ENCODE measurements around the gene CAV1.
"Not testable (repeated sequence)": the region's sequence is repeated elsewhere in the genome, so short reads cannot be mapped to it uniquely, and the experiment has no call there.

The CAV1 gene

GRCh38 chr7:116587200-116587599 lies 62.4 kb downstream of the CAV1 start:
- H3K9me3 ChIP-seq (ENCODE audit: control insufficient read depth in 1 of 2, low read length in 2 of 2); H3K4me3 ChIP-seq (ENCODE audit: low read depth in 1 of 2, low read length in 2 of 2); H3K36me3 ChIP-seq (ENCODE audit: control insufficient read depth in 1 of 2, insufficient read depth in 2 of 2, low read length in 2 of 2); H3K27ac ChIP-seq (ENCODE audit: low read length); H3K27me3 ChIP-seq (ENCODE audit: low read depth, low read length): not testable (repeated sequence)
- peaks cover 5 to 11% of the 10 kb centered on the region in 2 donors for H3K4me1 ChIP-seq (ENCODE audit: control insufficient read depth in 1 of 2, insufficient read depth in 2 of 2, low read length in 2 of 2)

GRCh38 chr7:116588225-116588624 lies 63.4 kb downstream of the CAV1 start:
- Histone ChIP-seq H3K9me3 (ENCODE audit: control insufficient read depth in 1 of 2, low read length in 2 of 2) (no peaks in the 10 kb centered on the region), H3K4me3 (ENCODE audit: low read depth in 1 of 2, low read length in 2 of 2) (no peak overlapping the region), H3K27ac (ENCODE audit: low read length) (peak overlapping the region; percentile 24), H3K4me1 (ENCODE audit: control insufficient read depth in 1 of 2, insufficient read depth in 2 of 2, low read length in 2 of 2) (peaks cover 4 to 5% of the 10 kb centered on the region in 2 donors), H3K27me3 (ENCODE audit: low read depth, low read length) (no peaks in the 10 kb centered on the region), H3K36me3 (ENCODE audit: control insufficient read depth in 1 of 2, insufficient read depth in 2 of 2, low read length in 2 of 2) (no peaks in the 10 kb centered on the region)

DNA sequence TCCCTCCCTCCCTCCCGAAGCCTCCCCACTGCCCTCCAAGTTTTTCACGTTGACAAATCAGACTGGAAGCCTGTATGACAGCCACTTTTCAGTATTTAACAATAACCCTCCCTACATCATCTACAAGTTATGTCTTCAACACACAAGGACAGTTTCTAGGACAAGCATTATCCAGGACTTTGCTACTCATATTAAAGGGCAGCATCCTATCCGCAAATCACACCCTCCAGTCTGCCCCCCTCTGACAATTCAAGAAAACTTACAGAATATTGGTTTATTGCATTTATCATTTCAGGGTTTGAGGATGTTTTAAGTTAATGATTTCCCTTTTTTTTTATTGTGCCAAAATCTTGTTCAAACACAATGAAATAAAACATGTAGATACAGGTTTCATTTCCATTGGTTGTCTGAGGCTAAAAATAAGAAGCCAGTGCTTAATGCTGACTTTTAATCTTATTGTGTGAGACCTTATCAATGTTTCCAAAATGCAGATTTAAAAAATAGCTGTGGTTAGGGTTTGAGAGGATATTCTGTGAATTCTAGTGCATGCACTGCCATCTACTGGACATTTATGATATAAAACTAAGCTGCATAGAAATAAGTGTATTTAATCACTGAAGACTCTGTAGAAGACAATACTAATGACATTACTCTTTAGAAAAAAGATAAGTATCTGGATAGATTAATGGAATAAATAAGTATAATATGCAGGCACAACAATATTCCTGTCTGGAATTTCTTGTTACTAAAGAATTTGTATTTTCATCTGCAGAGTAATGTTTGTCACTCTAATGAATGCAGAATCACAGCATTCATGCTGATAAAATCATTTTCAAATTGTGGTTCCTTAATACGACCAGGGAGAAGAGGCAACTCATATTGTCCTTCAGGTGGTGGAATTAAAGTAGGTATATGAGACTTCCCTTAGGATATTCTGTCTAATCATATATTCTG lies 64.1 kb downstream of the CAV1 start:
- H3K27me3 ChIP-seq (ENCODE audit: low read depth, low read length), result no peaks in the 10 kb centered on the region
- no peak overlapping the region for H3K4me3 ChIP-seq (ENCODE audit: low read depth in 1 of 2, low read length in 2 of 2)
- H3K27ac ChIP-seq (ENCODE audit: low read length), result no peak overlapping the region
- peaks cover 4 to 5% of the 10 kb centered on the region in 2 donors for H3K4me1 ChIP-seq (ENCODE audit: control insufficient read depth in 1 of 2, insufficient read depth in 2 of 2, low read length in 2 of 2)
- no peaks in the 10 kb centered on the region for H3K36me3 ChIP-seq (ENCODE audit: control insufficient read depth in 1 of 2, insufficient read depth in 2 of 2, low read length in 2 of 2)
- H3K9me3 ChIP-seq (ENCODE audit: control insufficient read depth in 1 of 2, low read length in 2 of 2), result no peaks in the 10 kb centered on the region

DNA sequence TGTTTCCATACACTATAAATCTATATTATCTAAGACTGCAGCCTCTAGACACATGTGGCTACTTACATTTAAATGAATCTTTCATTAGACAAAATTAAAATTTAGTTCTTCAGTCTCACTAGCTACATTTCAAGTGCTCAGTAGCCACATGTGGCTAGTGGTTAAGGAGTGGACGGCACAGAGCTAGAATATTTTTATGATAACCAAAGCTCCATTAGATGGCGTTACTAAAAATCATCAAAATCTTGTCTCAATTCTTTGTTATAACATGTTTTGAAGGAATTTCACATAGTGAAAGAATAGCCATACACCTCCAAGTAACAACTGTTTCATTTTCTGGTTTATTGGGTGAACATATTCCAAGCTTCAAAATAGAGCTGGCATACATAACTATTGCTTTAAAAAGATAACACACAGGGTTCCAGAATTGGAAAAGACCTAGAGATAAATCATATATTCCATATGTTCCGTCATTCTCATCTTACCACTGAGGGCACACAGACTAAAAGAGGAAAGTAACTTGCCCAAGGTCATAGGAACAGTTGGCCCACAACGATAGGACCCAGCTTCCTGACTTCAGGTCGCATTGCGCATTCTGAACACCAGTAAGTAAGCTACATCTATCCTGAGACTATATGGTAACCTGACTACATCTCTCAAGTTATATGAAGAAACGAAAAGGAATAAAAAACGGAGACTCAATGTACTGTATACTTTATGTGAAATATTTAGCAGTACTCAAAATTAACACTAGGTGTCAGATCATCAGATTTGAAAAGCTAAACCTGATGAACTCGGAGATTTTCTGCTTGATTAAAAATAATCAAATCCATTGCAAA lies 66.6 kb downstream of the CAV1 start:
- H3K27me3 ChIP-seq (ENCODE audit: low read depth, low read length), result no peaks in the 10 kb centered on the region
- no peak overlapping the region for H3K27ac ChIP-seq (ENCODE audit: low read length)
- H3K36me3 ChIP-seq (ENCODE audit: control insufficient read depth in 1 of 2, insufficient read depth in 2 of 2, low read length in 2 of 2), result no peaks in the 10 kb centered on the region
- no peaks in the 10 kb centered on the region for H3K9me3 ChIP-seq (ENCODE audit: control insufficient read depth in 1 of 2, low read length in 2 of 2)
- H3K4me1 ChIP-seq (ENCODE audit: control insufficient read depth in 1 of 2, insufficient read depth in 2 of 2, low read length in 2 of 2), result peaks cover 4 to 5% of the 10 kb centered on the region in 2 donors
- peak overlapping the region in 1 of 2 donors; percentile 4 for H3K4me3 ChIP-seq (ENCODE audit: low read depth in 1 of 2, low read length in 2 of 2)

DNA sequence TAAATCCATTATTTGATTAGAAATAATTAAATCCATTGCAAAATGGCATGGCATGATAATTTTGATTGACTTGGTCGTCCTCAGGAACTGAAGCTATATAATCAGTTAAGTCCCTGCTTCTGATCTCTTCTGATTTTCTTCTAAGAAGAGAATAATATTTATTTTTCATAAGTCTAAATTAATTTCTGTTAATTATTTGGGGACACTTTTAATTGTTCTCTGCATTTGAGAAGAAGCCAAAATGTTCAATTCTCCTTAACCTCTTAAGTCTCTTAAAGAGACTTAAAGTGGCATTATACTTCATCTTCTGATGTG lies 67.2 kb downstream of the CAV1 start:
- no peak overlapping the region for H3K27ac ChIP-seq (ENCODE audit: low read length)
- peaks cover 4 to 5% of the 10 kb centered on the region in 2 donors for H3K4me1 ChIP-seq (ENCODE audit: control insufficient read depth in 1 of 2, insufficient read depth in 2 of 2, low read length in 2 of 2)
- H3K36me3 ChIP-seq (ENCODE audit: control insufficient read depth in 1 of 2, insufficient read depth in 2 of 2, low read length in 2 of 2), result no peaks in the 10 kb centered on the region
- peak overlapping the region in 1 of 2 donors; percentile 4 for H3K4me3 ChIP-seq (ENCODE audit: low read depth in 1 of 2, low read length in 2 of 2)
- no peaks in the 10 kb centered on the region for H3K27me3 ChIP-seq (ENCODE audit: low read depth, low read length)
- no peaks in the 10 kb centered on the region for H3K9me3 ChIP-seq (ENCODE audit: control insufficient read depth in 1 of 2, low read length in 2 of 2)

DNA sequence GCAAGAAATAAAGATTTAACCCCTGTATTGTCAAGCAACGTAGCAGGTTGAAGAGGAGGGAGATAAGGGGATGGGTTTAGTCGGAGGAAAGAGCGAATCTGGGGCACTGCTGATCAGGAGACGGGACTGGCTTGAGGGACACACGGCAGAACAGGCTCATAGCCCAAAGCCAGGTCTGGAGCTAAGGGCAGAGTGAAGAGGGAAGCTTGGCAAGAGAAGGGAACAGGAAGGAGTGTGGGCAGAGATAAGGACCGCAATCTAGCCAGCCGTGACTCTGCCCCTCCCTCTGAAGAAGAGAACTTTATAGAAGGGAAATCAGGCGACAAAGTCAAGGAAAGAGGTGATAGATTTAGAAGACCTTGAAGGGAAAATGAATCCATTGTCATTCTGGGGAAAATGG lies 67.6 kb downstream of the CAV1 start:
- Histone ChIP-seq H3K27me3 (ENCODE audit: low read depth, low read length) (no peaks in the 10 kb centered on the region), H3K4me3 (ENCODE audit: low read depth in 1 of 2, low read length in 2 of 2) (peak overlapping the region in 1 of 2 donors; percentile 4), H3K27ac (ENCODE audit: low read length) (no peak overlapping the region), H3K36me3 (ENCODE audit: control insufficient read depth in 1 of 2, insufficient read depth in 2 of 2, low read length in 2 of 2) (no peaks in the 10 kb centered on the region), H3K9me3 (ENCODE audit: control insufficient read depth in 1 of 2, low read length in 2 of 2) (no peaks in the 10 kb centered on the region), H3K4me1 (ENCODE audit: control insufficient read depth in 1 of 2, insufficient read depth in 2 of 2, low read length in 2 of 2) (peaks cover 4 to 5% of the 10 kb centered on the region in 2 donors)

DNA sequence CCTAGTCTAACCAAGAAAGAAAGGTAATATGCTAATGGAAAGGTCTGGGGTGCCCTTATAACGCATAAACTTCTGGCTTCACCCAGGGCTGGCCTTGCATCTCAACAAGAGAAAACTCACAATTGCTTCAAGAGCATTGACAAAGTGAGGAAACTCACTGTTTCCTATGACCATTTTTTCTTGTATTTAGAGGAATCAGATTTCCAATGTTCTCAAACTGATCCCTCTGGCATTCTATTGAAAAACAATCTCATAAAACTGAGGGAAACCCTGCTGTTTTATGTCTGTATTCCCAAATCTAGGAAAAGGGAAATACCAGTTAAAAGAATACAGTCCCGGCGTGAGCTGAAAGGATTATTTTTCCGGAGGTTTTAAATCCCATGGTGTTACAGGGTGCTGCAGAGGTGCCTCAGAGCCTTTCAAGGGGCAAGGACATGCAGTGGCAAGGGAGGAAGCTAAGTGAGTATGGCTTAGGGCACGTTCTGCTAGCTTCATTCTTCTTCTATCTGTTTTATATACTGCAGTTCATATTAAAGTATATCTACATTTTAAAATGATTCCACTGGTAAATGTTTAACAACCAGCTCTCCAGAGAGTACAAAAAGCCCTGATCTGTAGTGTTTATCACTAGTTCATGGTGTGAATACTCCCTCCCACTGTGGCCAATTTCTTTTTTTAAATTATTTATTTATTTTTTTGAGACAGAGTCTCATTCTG lies 68.7 kb downstream of the CAV1 start:
- Histone ChIP-seq H3K36me3 (ENCODE audit: control insufficient read depth in 1 of 2, insufficient read depth in 2 of 2, low read length in 2 of 2) (no peaks in the 10 kb centered on the region), H3K4me1 (ENCODE audit: control insufficient read depth in 1 of 2, insufficient read depth in 2 of 2, low read length in 2 of 2) (peaks cover 0 to 5% of the 10 kb centered on the region in 2 donors), H3K4me3 (ENCODE audit: low read depth in 1 of 2, low read length in 2 of 2) (no peak overlapping the region), H3K27me3 (ENCODE audit: low read depth, low read length) (no peaks in the 10 kb centered on the region), H3K9me3 (ENCODE audit: control insufficient read depth in 1 of 2, low read length in 2 of 2) (no peaks in the 10 kb centered on the region), H3K27ac (ENCODE audit: low read length) (no peak overlapping the region)

DNA sequence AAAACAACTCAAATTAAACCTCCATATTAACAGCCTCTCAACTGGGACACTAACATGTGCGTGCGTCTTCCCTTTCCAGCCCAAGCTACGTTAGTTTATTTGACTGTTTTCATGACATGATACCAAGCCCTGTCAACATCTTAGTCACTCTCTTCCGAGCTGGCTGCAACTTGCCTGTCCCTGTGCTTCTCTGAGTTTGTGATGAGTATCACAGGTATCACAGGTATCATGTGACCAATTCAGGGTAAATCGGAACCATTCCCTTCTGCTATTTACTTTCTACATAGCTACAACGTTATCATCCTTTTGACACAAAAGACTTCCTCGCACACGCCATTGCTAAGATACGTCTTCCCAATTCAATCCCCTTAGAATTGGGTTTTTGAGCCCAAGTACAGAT lies 70.2 kb downstream of the CAV1 start:
- no peak overlapping the region for H3K4me3 ChIP-seq (ENCODE audit: low read depth in 1 of 2, low read length in 2 of 2)
- H3K36me3 ChIP-seq (ENCODE audit: control insufficient read depth in 1 of 2, insufficient read depth in 2 of 2, low read length in 2 of 2), result no peaks in the 10 kb centered on the region
- H3K9me3 ChIP-seq (ENCODE audit: control insufficient read depth in 1 of 2, low read length in 2 of 2), result no peaks in the 10 kb centered on the region
- H3K27ac ChIP-seq (ENCODE audit: low read length), result no peak overlapping the region
- no peaks in the 10 kb centered on the region for H3K4me1 ChIP-seq (ENCODE audit: control insufficient read depth in 1 of 2, insufficient read depth in 2 of 2, low read length in 2 of 2)
- H3K27me3 ChIP-seq (ENCODE audit: low read depth, low read length), result no peaks in the 10 kb centered on the region

DNA sequence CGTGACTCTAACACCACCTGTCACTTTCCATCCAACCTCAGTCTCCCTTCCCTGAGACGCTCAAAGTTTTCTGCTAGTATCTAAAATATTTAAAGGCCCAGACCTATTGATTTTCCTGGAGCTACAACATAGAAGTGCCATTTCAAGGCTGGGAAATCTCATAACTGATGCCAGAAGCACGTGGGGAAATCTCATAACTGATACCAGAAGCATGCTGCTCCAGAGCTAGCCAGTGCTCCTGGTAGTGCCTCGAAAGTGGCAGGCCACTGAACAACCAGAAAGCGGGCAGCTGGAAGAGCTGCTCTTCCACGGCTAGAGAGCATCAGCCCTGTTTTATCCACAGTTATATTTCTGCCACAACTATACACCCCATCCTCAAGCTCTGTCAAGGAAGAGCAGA lies 72.5 kb downstream of the CAV1 start:
- no peaks in the 10 kb centered on the region for H3K4me1 ChIP-seq (ENCODE audit: control insufficient read depth in 1 of 2, insufficient read depth in 2 of 2, low read length in 2 of 2)
- H3K27ac ChIP-seq (ENCODE audit: low read length), result no peak overlapping the region
- no peaks in the 10 kb centered on the region for H3K27me3 ChIP-seq (ENCODE audit: low read depth, low read length)
- no peak overlapping the region for H3K4me3 ChIP-seq (ENCODE audit: low read depth in 1 of 2, low read length in 2 of 2)
- H3K36me3 ChIP-seq (ENCODE audit: control insufficient read depth in 1 of 2, insufficient read depth in 2 of 2, low read length in 2 of 2), result no peaks in the 10 kb centered on the region
- no peaks in the 10 kb centered on the region for H3K9me3 ChIP-seq (ENCODE audit: control insufficient read depth in 1 of 2, low read length in 2 of 2)

GRCh38 chr7:116598278-116598677 lies 73.4 kb downstream of the CAV1 start:
- H3K27ac ChIP-seq (ENCODE audit: low read length), result no peak overlapping the region
- H3K36me3 ChIP-seq (ENCODE audit: control insufficient read depth in 1 of 2, insufficient read depth in 2 of 2, low read length in 2 of 2), result no peaks in the 10 kb centered on the region
- H3K4me1 ChIP-seq (ENCODE audit: control insufficient read depth in 1 of 2, insufficient read depth in 2 of 2, low read length in 2 of 2), result no peaks in the 10 kb centered on the region
- H3K27me3 ChIP-seq (ENCODE audit: low read depth, low read length), result no peaks in the 10 kb centered on the region
- no peaks in the 10 kb centered on the region for H3K9me3 ChIP-seq (ENCODE audit: control insufficient read depth in 1 of 2, low read length in 2 of 2)
- H3K4me3 ChIP-seq (ENCODE audit: low read depth in 1 of 2, low read length in 2 of 2), result no peak overlapping the region

DNA sequence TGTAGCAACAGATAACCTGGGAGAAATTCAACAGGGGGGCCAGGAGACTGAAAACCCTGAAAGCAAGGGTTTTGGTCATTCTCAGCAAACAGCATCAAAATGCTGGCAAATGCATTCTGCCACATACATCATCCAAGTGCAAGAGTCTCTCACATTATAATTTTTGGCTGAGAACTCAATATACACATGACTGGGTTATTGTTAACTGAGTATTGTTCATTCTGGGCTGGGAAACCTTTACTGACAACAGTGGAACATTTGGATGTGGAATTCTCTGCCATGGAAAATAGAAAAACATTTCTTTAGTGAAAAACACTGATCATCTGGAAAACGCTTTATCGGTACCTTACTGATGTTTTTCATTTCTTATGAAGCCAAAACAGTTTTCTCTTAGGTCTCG lies 74.0 kb downstream of the CAV1 start:
- Histone ChIP-seq H3K27ac (ENCODE audit: low read length) (no peak overlapping the region), H3K4me1 (ENCODE audit: control insufficient read depth in 1 of 2, insufficient read depth in 2 of 2, low read length in 2 of 2) (no peaks in the 10 kb centered on the region)

More for the DNA sequence above, 74.0 kb downstream of the CAV1 start:
- Histone ChIP-seq H3K36me3 (ENCODE audit: control insufficient read depth in 1 of 2, insufficient read depth in 2 of 2, low read length in 2 of 2) (no peaks in the 10 kb centered on the region), H3K4me3 (ENCODE audit: low read depth in 1 of 2, low read length in 2 of 2) (no peak overlapping the region), H3K9me3 (ENCODE audit: control insufficient read depth in 1 of 2, low read length in 2 of 2) (no peaks in the 10 kb centered on the region), H3K27me3 (ENCODE audit: low read depth, low read length) (no peaks in the 10 kb centered on the region)

All from muscle layer of duodenum (tissue), 2 donors.